Measurements from ENCODE around the gene SEMA4D.

Gene SEMA4D

GRCh38 chr9:89383721-89384300 is 114.1 kb downstream of the SEMA4D start:
- no peak for DNase-seq (ENCODE audit: low spot score)

GRCh38 chr9:89383030-89383720 is 114.7 kb downstream of the SEMA4D start:
- DNase-seq (ENCODE audit: low spot score), result no peak

GRCh38 chr9:89382026-89382986 is 115.6 kb downstream of the SEMA4D start:
- no peak for DNase-seq (ENCODE audit: low spot score)

- no peak for DNase-seq (ENCODE audit: low spot score)
Measured at GRCh38 chr9:89381308-89381609, 116.7 kb downstream of the SEMA4D start.

- no peak for DNase-seq (ENCODE audit: low spot score)
Measured at GRCh38 chr9:89380437-89381307, 117.2 kb downstream of the SEMA4D start.

- DNase-seq (ENCODE audit: low spot score), result no peak
Measured at GRCh38 chr9:89379508-89380115, 118.3 kb downstream of the SEMA4D start.

GRCh38 chr9:89379031-89379430 is 118.9 kb downstream of the SEMA4D start:
- DNase-seq (ENCODE audit: low spot score), result no peak

GRCh38 chr9:89378541-89378940 is 119.4 kb downstream of the SEMA4D start:
- no peak for DNase-seq (ENCODE audit: low spot score)

GRCh38 chr9:89377411-89377810 is 120.5 kb downstream of the SEMA4D start:
- no peak for DNase-seq (ENCODE audit: low spot score)

- no peak for DNase-seq (ENCODE audit: low spot score)
Measured at GRCh38 chr9:89376741-89377351, 121.1 kb downstream of the SEMA4D start.

GRCh38 chr9:89376286-89376685 is 121.6 kb downstream of the SEMA4D start:
- DNase-seq (ENCODE audit: low spot score), result no peak

- peak; percentile 32 for DNase-seq (ENCODE audit: low spot score)
Measured at GRCh38 chr9:89375191-89375760, 122.6 kb downstream of the SEMA4D start.

- DNase-seq (ENCODE audit: low spot score), result no peak
Measured at GRCh38 chr9:89374176-89374575, 123.7 kb downstream of the SEMA4D start.

GRCh38 chr9:89372979-89373378 is 124.9 kb downstream of the SEMA4D start:
- DNase-seq (ENCODE audit: low spot score), result no peak

- DNase-seq (ENCODE audit: low spot score), result peak; percentile 60
Measured at GRCh38 chr9:89372230-89372816, 125.6 kb downstream of the SEMA4D start.

GRCh38 chr9:89371791-89372190 is 126.1 kb downstream of the SEMA4D start:
- DNase-seq (ENCODE audit: low spot score), result peak; percentile 28

- no peak for DNase-seq (ENCODE audit: low spot score)
Measured at GRCh38 chr9:89370593-89370992, 127.3 kb downstream of the SEMA4D start.

- no peak for DNase-seq (ENCODE audit: low spot score)
Measured at GRCh38 chr9:89368978-89369377, 128.9 kb downstream of the SEMA4D start.

GRCh38 chr9:89368550-89368949 is 129.4 kb downstream of the SEMA4D start:
- no peak for DNase-seq (ENCODE audit: low spot score)

GRCh38 chr9:89367726-89368437 is 130.0 kb downstream of the SEMA4D start:
- no peak for DNase-seq (ENCODE audit: low spot score)
